ENCODE data around the gene GAS2L1.

GAS2L1 gene

GRCh38 chr22:29310065-29310862 is 3.8 kb downstream of the GAS2L1 start:
- no peak for DNase-seq (ENCODE audit: low read depth)

GRCh38 chr22:29310863-29311339 is 4.5 kb downstream of the GAS2L1 start:
- DNase-seq (ENCODE audit: low read depth), result no peak

- no peak for DNase-seq (ENCODE audit: low read depth)
These were observed 5.2 kb downstream of the GAS2L1 start for GRCh38 chr22:29311464-29312217.

GRCh38 chr22:29312218-29313125 is 6.0 kb downstream of the GAS2L1 start:
- DNase-seq (ENCODE audit: low read depth), result no peak

- no peak for DNase-seq (ENCODE audit: low read depth)
These were observed 6.7 kb downstream of the GAS2L1 start for GRCh38 chr22:29313126-29313575.

- DNase-seq (ENCODE audit: low read depth), result no peak
These were observed 7.4 kb downstream of the GAS2L1 start for GRCh38 chr22:29313576-29314466.

GRCh38 chr22:29314537-29315285 is 8.3 kb downstream of the GAS2L1 start:
- DNase-seq (ENCODE audit: low read depth), result no peak

GRCh38 chr22:29315286-29316140 is 9.1 kb downstream of the GAS2L1 start, which contains the start of gene RASL10A:
RASL10A (minus strand) TSS chr22:29315697; CDS start chr22:29315246, 451 bp downstream.
- DNase-seq (ENCODE audit: low read depth), result no peak

- DNase-seq (ENCODE audit: low read depth), result no peak
These were observed 9.8 kb downstream of the GAS2L1 start for GRCh38 chr22:29316141-29316828.

- DNase-seq (ENCODE audit: low read depth), result no peak
These were observed 11.5 kb downstream of the GAS2L1 start for GRCh38 chr22:29317827-29318454.

GRCh38 chr22:29319072-29319471 is 12.6 kb downstream of the GAS2L1 start:
- no peak for DNase-seq (ENCODE audit: low read depth)

- no peak for DNase-seq (ENCODE audit: low read depth)
These were observed 14.1 kb downstream of the GAS2L1 start for GRCh38 chr22:29320546-29320945.

GRCh38 chr22:29323641-29324040 is 17.2 kb downstream of the GAS2L1 start:
- no peak for DNase-seq (ENCODE audit: low read depth)

GRCh38 chr22:29325356-29325755 is 18.9 kb downstream of the GAS2L1 start:
- DNase-seq (ENCODE audit: low read depth), result no peak

GRCh38 chr22:29325785-29326315 is 19.4 kb downstream of the GAS2L1 start:
- no peak for DNase-seq (ENCODE audit: low read depth)

- no peak for DNase-seq (ENCODE audit: low read depth)
These were observed 20.0 kb downstream of the GAS2L1 start for GRCh38 chr22:29326481-29326880.

- no peak for DNase-seq (ENCODE audit: low read depth)
These were observed 20.8 kb downstream of the GAS2L1 start for GRCh38 chr22:29327089-29327764.

Measured in stimulated activated CD8-positive, alpha-beta memory T cell treated with anti-CD3 and anti-CD28 coated beads, Interleukin-12 subunit alpha, Interleukin-12 subunit beta, amount 100 ng/mL, for 1 hour (primary cell).